Progenitor cell of endocrine pancreas (in vitro differentiated cells): ENCODE measurements around the gene ERCC1. TPM values are rescaled to one million over a fixed set of nuclear protein-coding genes. Genes with fewer than 3 reads are reported as not detected.
A peak's percentile ranks its signal among the peaks of the same experiment; 100 is the strongest.

Source experiments
- DNase-seq: peaks from one replicate; pipeline ENCODE4 v3.0.0; 2021; ENCODE audit warnings: low spot score; ENCODE audit not compliant: unreplicated experiment
- H3K27ac Mint-ChIP-seq: 2 replicates; pipeline ENCODE4 v1.8.0; 2021; ENCODE audit warnings: mild to moderate bottlenecking, moderate library complexity, mixed read lengths
- H3K27me3 Mint-ChIP-seq: 2 replicates; pipeline ENCODE4 v1.8.0; 2021; ENCODE audit warnings: mixed read lengths
- H3K36me3 Mint-ChIP-seq: 2 replicates; pipeline ENCODE4 v1.8.0; 2022; ENCODE audit warnings: mixed read lengths; ENCODE audit not compliant: insufficient read depth
- H3K4me1 Mint-ChIP-seq: 2 replicates; pipeline ENCODE4 v1.8.0; 2021; ENCODE audit warnings: low read depth, mixed read lengths
- H3K4me3 Mint-ChIP-seq: 2 replicates; pipeline ENCODE4 v1.8.0; 2021; ENCODE audit warnings: low read depth, mild to moderate bottlenecking, moderate library complexity, mixed read lengths
- H3K9me3 Mint-ChIP-seq: 2 replicates; pipeline ENCODE4 v1.8.0; 2021; ENCODE audit warnings: low read depth, mixed read lengths
- CTCF ChIP-seq: fragments of 200-600 bp; sonication (generic); IDR thresholded peaks from one replicate; pipeline ENCODE4 v1.5.0; 2021; ENCODE audit warnings: antibody characterized with exemption, mild to moderate bottlenecking; ENCODE audit not compliant: unreplicated experiment
- total RNA-seq: library from RNA; stranded (reverse); gene quantifications from 2 replicates; pipeline ENCODE4 v1.2.1, GENCODE V29; 2021

Gene ERCC1
- total RNA-seq, 1 donor from 2014 or later = 64.8 TPM

- no peaks in the 10 kb centered on the region for H3K9me3 Mint-ChIP-seq
- no peak for TF ChIP-seq CTCF
- peaks cover 4% of the 10 kb centered on the region for H3K27me3 Mint-ChIP-seq
- H3K36me3 Mint-ChIP-seq = peaks cover 1% of the 10 kb centered on the region
- H3K4me3 Mint-ChIP-seq = no peak overlapping the region
- no peak for DNase-seq
- H3K4me1 Mint-ChIP-seq = no peaks in the 10 kb centered on the region
- no peak overlapping the region for H3K27ac Mint-ChIP-seq
These were observed 43.6 kb downstream of the ERCC1 start for GRCh38 chr19:45380107-45380506.

- no peaks in the 10 kb centered on the region for H3K36me3 Mint-ChIP-seq
- DNase-seq = no peak
- H3K27ac Mint-ChIP-seq = peak overlapping the region; percentile 16
- H3K4me3 Mint-ChIP-seq = no peak overlapping the region
- peaks cover 2% of the 10 kb centered on the region for H3K4me1 Mint-ChIP-seq
- no peaks in the 10 kb centered on the region for H3K9me3 Mint-ChIP-seq
- TF ChIP-seq CTCF = no peak
- no peaks in the 10 kb centered on the region for H3K27me3 Mint-ChIP-seq
These were observed 47.5 kb downstream of the ERCC1 start for GRCh38 chr19:45376045-45376724.

- Mint-ChIP-seq H3K9me3 (no peaks in the 10 kb centered on the region), H3K4me1 (peaks cover 6% of the 10 kb centered on the region), H3K4me3 (peak within 1 kb of the TSS; percentile 86), H3K27me3 (no peaks in the 10 kb centered on the region), H3K27ac (peak within 1 kb of the TSS; percentile 99), H3K36me3 (peaks cover 2% of the 10 kb centered on the region)
- TF ChIP-seq CTCF = no peak
- peak; percentile 100 for DNase-seq
These were observed 53.1 kb downstream of the ERCC1 start, which contains the start of gene ERCC2 for GRCh38 chr19:45370410-45371204. ERCC2 (minus strand) TSS chr19:45370573; CDS start chr19:45370540, 33 bp downstream.

GRCh38 chr19:45368737-45369340, 54.9 kb downstream of the ERCC1 start:
- Mint-ChIP-seq H3K4me3 (peak overlapping the region; percentile 55), H3K27me3 (no peaks in the 10 kb centered on the region), H3K27ac (no peak overlapping the region), H3K4me1 (peaks cover 6% of the 10 kb centered on the region), H3K36me3 (peaks cover 2% of the 10 kb centered on the region), H3K9me3 (no peaks in the 10 kb centered on the region)
- TF ChIP-seq CTCF = no peak
- no peak for DNase-seq

- TF ChIP-seq CTCF = no peak
- H3K27ac Mint-ChIP-seq = no peak overlapping the region
- H3K9me3 Mint-ChIP-seq = no peaks in the 10 kb centered on the region
- H3K4me3 Mint-ChIP-seq = no peak overlapping the region
- no peak for DNase-seq
- peaks cover 6% of the 10 kb centered on the region for H3K4me1 Mint-ChIP-seq
- peaks cover 2% of the 10 kb centered on the region for H3K36me3 Mint-ChIP-seq
- no peaks in the 10 kb centered on the region for H3K27me3 Mint-ChIP-seq
These were observed 55.6 kb downstream of the ERCC1 start for GRCh38 chr19:45368127-45368526.
